Skin epidermis (tissue), 12 donors: ENCODE results near the gene ZNF189.
"Not testable (repeated sequence)": the region's sequence is repeated elsewhere in the genome, so short reads cannot be mapped to it uniquely, and the experiment has no call there.

ENCODE experiments used
- H3K27ac ChIP-seq, 21 experiments: fragments of 200-600 bp; sonication (generic) in 11 of 21; one replicate each; pipeline ENCODE4 v1.5.0; 2020; ENCODE audit warnings: mild to moderate bottlenecking in 3 of 21, inconsistent platforms in 2 of 21, moderate library complexity in 2 of 21
- H3K4me3 ChIP-seq, 7 experiments: fragments of 200-600 bp; sonication (generic) in 2 of 7; one replicate each; pipeline ENCODE4 v1.5.0; 2020; ENCODE audit warnings: inconsistent platforms in 2 of 7, mild to moderate bottlenecking in 2 of 7, moderate library complexity in 1 of 7

The ZNF189 gene

GRCh38 chr9:101376111-101376848 lies 22.4 kb upstream of the ZNF189 start:
- H3K4me3 ChIP-seq = no peak overlapping the region
- no peak overlapping the region for H3K27ac ChIP-seq

- Histone ChIP-seq H3K27ac (no peak overlapping the region), H3K4me3 (no peak overlapping the region)
Observed at GRCh38 chr9:101380295-101380694, 18.4 kb upstream of the ZNF189 start.

GRCh38 chr9:101381118-101381517 lies 17.5 kb upstream of the ZNF189 start:
- no peak overlapping the region for H3K4me3 ChIP-seq
- no peak overlapping the region for H3K27ac ChIP-seq

- H3K27ac ChIP-seq = no peak overlapping the region
- H3K4me3 ChIP-seq = no peak overlapping the region
Observed at GRCh38 chr9:101381833-101382342, 16.8 kb upstream of the ZNF189 start.

GRCh38 chr9:101383361-101383760 lies 15.3 kb upstream of the ZNF189 start:
- H3K4me3 ChIP-seq = no peak overlapping the region
- H3K27ac ChIP-seq = no peak overlapping the region

- not testable (repeated sequence) for H3K4me3 ChIP-seq
Observed at GRCh38 chr9:101384873-101385536, 13.6 kb upstream of the ZNF189 start, which contains the start of gene BAAT. Gene BAAT, minus strand, starts transcription at chr9:101385006. Its CDS starts 13,602 bp downstream, at chr9:101371404.

GRCh38 chr9:101387871-101388506 lies 10.7 kb upstream of the ZNF189 start:
- Histone ChIP-seq H3K27ac (no peak overlapping the region), H3K4me3 (no peak overlapping the region)

More at GRCh38 chr9:101384873-101385536, 13.6 kb upstream of the ZNF189 start, which contains the start of gene BAAT:
- H3K27ac ChIP-seq = not testable (repeated sequence)

- no peak overlapping the region for H3K4me3 ChIP-seq
- H3K27ac ChIP-seq = no peak overlapping the region
Observed at GRCh38 chr9:101388507-101388993, 10.1 kb upstream of the ZNF189 start.

- Histone ChIP-seq H3K4me3 (no peak overlapping the region), H3K27ac (no peak overlapping the region)
Observed at GRCh38 chr9:101393135-101393534, 5.5 kb upstream of the ZNF189 start.

GRCh38 chr9:101394687-101395086 lies 4.0 kb upstream of the ZNF189 start:
- H3K27ac ChIP-seq = no peak overlapping the region
- no peak overlapping the region for H3K4me3 ChIP-seq

- H3K27ac ChIP-seq = peak overlapping the region in 18 of 21 experiments; percentile 67 to 95 (median 90)
- peak overlapping the region; percentile 46 to 92 (median 80) for H3K4me3 ChIP-seq
Observed at GRCh38 chr9:101397746-101398067, 944 bp upstream of the ZNF189 start.

- peak overlapping the region; percentile 75 to 97 (median 92) for H3K27ac ChIP-seq
- H3K4me3 ChIP-seq = peak overlapping the region; percentile 46 to 92 (median 80)
Observed at GRCh38 chr9:101398930-101399642, 435 bp downstream of the ZNF189 start.

GRCh38 chr9:101399643-101399970 lies 956 bp downstream of the ZNF189 start:
- Histone ChIP-seq H3K27ac (peak overlapping the region in 19 of 21 experiments; percentile 75 to 97 (median 92)), H3K4me3 (peak overlapping the region; percentile 46 to 92 (median 80))

GRCh38 chr9:101400120-101400519 lies 1.5 kb downstream of the ZNF189 start:
- H3K27ac ChIP-seq = peak overlapping the region in 7 of 21 experiments; percentile 12 to 96 (median 94)
- H3K4me3 ChIP-seq = peak overlapping the region in 4 of 7 experiments; percentile 46 to 92 (median 80)

GRCh38 chr9:101403516-101404285 lies 5.0 kb downstream of the ZNF189 start:
- no peak overlapping the region for H3K27ac ChIP-seq
- no peak overlapping the region for H3K4me3 ChIP-seq

GRCh38 chr9:101408374-101409078 lies 9.9 kb downstream of the ZNF189 start:
- H3K4me3 ChIP-seq = no peak overlapping the region
- H3K27ac ChIP-seq = no peak overlapping the region

GRCh38 chr9:101409079-101409477 lies 10.4 kb downstream of the ZNF189 start:
- Histone ChIP-seq H3K27ac (no peak overlapping the region), H3K4me3 (no peak overlapping the region)

GRCh38 chr9:101414839-101415238 lies 16.2 kb downstream of the ZNF189 start:
- no peak overlapping the region for H3K4me3 ChIP-seq
- H3K27ac ChIP-seq = no peak overlapping the region
